Measurements from ENCODE around the gene AP5Z1. TPM values are rescaled to one million over a fixed set of nuclear protein-coding genes. Genes with fewer than 3 reads are reported as not detected.

Gene AP5Z1
- polyA plus RNA-seq, 1 of the 3 experiments (the other 2 are of a cell fraction) = 29.5 TPM

- H3K4me1 ChIP-seq (ENCODE audit: control insufficient read depth in 1 of 2, insufficient read depth in 2 of 2, low read depth in 1 of 2, low read length in 1 of 2) = peaks cover 0 to 5% of the 10 kb centered on the region in 2 experiments; a peak in 1 of 4 replicates
- DNase-seq = no peak
- no peak overlapping the region for H3K27ac ChIP-seq (ENCODE audit: low read depth in 2 of 2, low read length in 1 of 2)
- H3K27me3 ChIP-seq (ENCODE audit: insufficient read depth) = no peaks in the 10 kb centered on the region
- H3K79me2 ChIP-seq (ENCODE audit: insufficient read depth) = no peaks in the 10 kb centered on the region
- H3K4me3 ChIP-seq (ENCODE audit: low read depth in 2 of 2, low read length in 1 of 2) = no peak overlapping the region
- H3F3A ChIP-seq (replicated peaks; ENCODE audit: insufficient read depth) = no peaks in the 10 kb centered on the region
- 95% methylated on average over 4 of the region's 17 CpGs for WGBS (ENCODE audit: low lambda C conversion rate)
- H3K9me3 ChIP-seq = no peaks in the 10 kb centered on the region
- ChIA-PET CTCF (interaction anchor here (1.1 to 8.9 kb wide), 13 partner anchors 9 to 622 kb away, joined by 3 to 235 read pairs (median 6); partner anchors contain the start of gene RADIL), POLR2A (no interaction called here)
- no peaks in the 10 kb centered on the region for H4K20me1 ChIP-seq (ENCODE audit: insufficient read depth)
- 0 out of 2 replicates have a peak, but pooled peaks have one; percentile 29 for TF ChIP-seq FOXJ3 (CRISPR knock-in tag; IDR thresholded peaks at IDR 0.05)
- no peak for TF ChIP-seq EZH2phosphoT487 (IDR thresholded peaks at IDR 0.05; ENCODE audit: borderline replicate concordance, low read depth)
- H3K4me2 ChIP-seq = no peak overlapping the region
- H3K9me2 ChIP-seq = no peaks in the 10 kb centered on the region
- H3K36me3 ChIP-seq (replicated peaks in 1 of 2; ENCODE audit: control insufficient read depth in 1 of 2, insufficient read depth in 2 of 2, low read length in 1 of 2) = no peaks in the 10 kb centered on the region
- H3K9ac ChIP-seq = no peak overlapping the region
- H2AFZ ChIP-seq (ENCODE audit: low read depth) = no peak overlapping the region
Measured at GRCh38 chr7:4828720-4829383, 53.4 kb downstream of the AP5Z1 start.

GRCh38 chr7:4830176-4830575, 54.8 kb downstream of the AP5Z1 start:
- peak; percentile 95 for DNase-seq
- Histone ChIP-seq H3K9me2 (no peaks in the 10 kb centered on the region), H4K20me1 (ENCODE audit: insufficient read depth) (no peaks in the 10 kb centered on the region), H3K27ac (ENCODE audit: low read depth in 2 of 2, low read length in 1 of 2) (no peak overlapping the region; a peak in 1 of 4 replicates), H2AFZ (ENCODE audit: low read depth) (no peak overlapping the region), H3K4me1 (ENCODE audit: control insufficient read depth in 1 of 2, insufficient read depth in 2 of 2, low read depth in 1 of 2, low read length in 1 of 2) (peaks cover 0 to 5% of the 10 kb centered on the region in 2 experiments; a peak in 1 of 4 replicates), H3K9ac (no peak overlapping the region), H3K27me3 (ENCODE audit: insufficient read depth) (no peaks in the 10 kb centered on the region), H3K36me3 (replicated peaks in 1 of 2; ENCODE audit: control insufficient read depth in 1 of 2, insufficient read depth in 2 of 2, low read length in 1 of 2) (no peaks in the 10 kb centered on the region), H3K79me2 (ENCODE audit: insufficient read depth) (no peaks in the 10 kb centered on the region), H3F3A (replicated peaks; ENCODE audit: insufficient read depth) (no peaks in the 10 kb centered on the region), H3K4me3 (ENCODE audit: low read depth in 2 of 2, low read length in 1 of 2) (no peak overlapping the region; a peak in 1 of 4 replicates), H3K4me2 (no peak overlapping the region), H3K9me3 (no peaks in the 10 kb centered on the region)
- ChIA-PET CTCF (interaction anchor here (0.6 to 8.9 kb wide), 53 partner anchors 10 to 621 kb away, joined by 3 to 235 read pairs (median 5); partner anchors contain the start of genes AP5Z1, PAPOLB and RADIL), POLR2A (interaction anchor here (1.0 to 1.7 kb wide), 3 partner anchors 16 to 144 kb away, joined by 3 to 14 read pairs (median 4); partner anchors contain the start of gene RADIL)
- WGBS (ENCODE audit: low lambda C conversion rate) = 68% methylated on average over 14 of the region's 14 CpGs
- peak; percentile 27; the same call in 1 of the 2 replicates for TF ChIP-seq NRF1 (IDR thresholded peaks at IDR 0.05; ENCODE audit: low read depth, low read length)
- peak; percentile 22; the same call in 1 of the 2 replicates for TF ChIP-seq FOXJ3 (CRISPR knock-in tag; IDR thresholded peaks at IDR 0.05)
- 0 out of 2 replicates have a peak, but pooled peaks have one; percentile 30 for TF ChIP-seq SIN3A (IDR thresholded peaks at IDR 0.05; ENCODE audit: borderline replicate concordance, low read depth, low read length)
- no peak for TF ChIP-seq GABPA (IDR thresholded peaks at IDR 0.05; ENCODE audit: low read depth)
- TF ChIP-seq RFX5 (IDR thresholded peaks at IDR 0.05; ENCODE audit: low read length) = 0 out of 2 replicates have a peak, but pooled peaks have one; percentile 47
- peak; percentile 72 for TF ChIP-seq CTCF (IDR thresholded peaks at IDR 0.05)
- no peak for TF ChIP-seq RXRA (IDR thresholded peaks at IDR 0.05; ENCODE audit: borderline replicate concordance, low read depth)
- TF ChIP-seq JUND (IDR thresholded peaks at IDR 0.05) = no peak
- TF ChIP-seq TAF1 (IDR thresholded peaks at IDR 0.05; ENCODE audit: borderline replicate concordance, low read depth, low read length) = no peak
- TF ChIP-seq POLR2AphosphoS5 (IDR thresholded peaks at IDR 0.05; ENCODE audit: low read depth, low read length) = no peak
- no peak for TF ChIP-seq FOXM1 (IDR thresholded peaks at IDR 0.05; ENCODE audit: low read depth)
- peak; percentile 25; the same call in 1 of the 2 replicates for TF ChIP-seq ZBTB33 (IDR thresholded peaks at IDR 0.05; ENCODE audit: borderline replicate concordance, low read depth)
- peak; percentile 77; the same call in 1 of the 2 replicates for TF ChIP-seq MXI1 (IDR thresholded peaks at IDR 0.05; ENCODE audit: low read depth, low read length)
- peak; percentile 89 for TF ChIP-seq CHD2 (IDR thresholded peaks at IDR 0.05; ENCODE audit: low read length, partially characterized antibody)
- peak; percentile 98 for TF ChIP-seq RAD21 (IDR thresholded peaks at IDR 0.05; ENCODE audit: low read length)
- no peak for TF ChIP-seq REST (IDR thresholded peaks at IDR 0.05; ENCODE audit: low read depth, low read length)
- TF ChIP-seq SMC3 (IDR thresholded peaks at IDR 0.05; ENCODE audit: low read depth, low read length) = peak; percentile 99
- TF ChIP-seq EZH2phosphoT487 (IDR thresholded peaks at IDR 0.05; ENCODE audit: borderline replicate concordance, low read depth) = no peak
- TF ChIP-seq GATA2 (CRISPR knock-in tag; IDR thresholded peaks at IDR 0.05) = peak; percentile 85

Measured in SK-N-SH (cell line).